Transverse colon (tissue), 4 donors: ENCODE data around the gene GNAI3.

Source experiments
- CTCF ChIP-seq, 5 experiments: fragments of 200-600 bp in 3 of 5; fragments of 450-650 bp in 2 of 5; sonication (generic) in 3 of 5; IDR thresholded peaks; 1 replicate in 2 of 5; 2 replicates in 3 of 5; pipeline ENCODE4 v1.5.1; 2016 to 2017; ENCODE audit warnings: antibody characterized with exemption in 5 of 5, inconsistent platforms in 3 of 5, mild to moderate bottlenecking in 2 of 5, moderate library complexity in 1 of 5
- POLR2AphosphoS5 ChIP-seq, 3 donors: sonication (generic); formaldehyde crosslinking; IDR thresholded peaks; one replicate each; pipeline ENCODE4 v1.6.1; 2016; ENCODE audit warnings: antibody characterized with exemption in 3 of 3

- TF ChIP-seq CTCF (IDR thresholded peaks at IDR 0.05) (no peak), POLR2AphosphoS5 (IDR thresholded peaks at IDR 0.05) (peak; percentile 34 to 60 (median 36))
Measured at GRCh38 chr1:109620841-109621286, 72.4 kb downstream of the GNAI3 start.
